ENCODE results near the gene ECHS1.
"Not testable (repeated sequence)": the region's sequence is repeated elsewhere in the genome, so short reads cannot be mapped to it uniquely, and the experiment has no call there.

ECHS1 gene

DNA sequence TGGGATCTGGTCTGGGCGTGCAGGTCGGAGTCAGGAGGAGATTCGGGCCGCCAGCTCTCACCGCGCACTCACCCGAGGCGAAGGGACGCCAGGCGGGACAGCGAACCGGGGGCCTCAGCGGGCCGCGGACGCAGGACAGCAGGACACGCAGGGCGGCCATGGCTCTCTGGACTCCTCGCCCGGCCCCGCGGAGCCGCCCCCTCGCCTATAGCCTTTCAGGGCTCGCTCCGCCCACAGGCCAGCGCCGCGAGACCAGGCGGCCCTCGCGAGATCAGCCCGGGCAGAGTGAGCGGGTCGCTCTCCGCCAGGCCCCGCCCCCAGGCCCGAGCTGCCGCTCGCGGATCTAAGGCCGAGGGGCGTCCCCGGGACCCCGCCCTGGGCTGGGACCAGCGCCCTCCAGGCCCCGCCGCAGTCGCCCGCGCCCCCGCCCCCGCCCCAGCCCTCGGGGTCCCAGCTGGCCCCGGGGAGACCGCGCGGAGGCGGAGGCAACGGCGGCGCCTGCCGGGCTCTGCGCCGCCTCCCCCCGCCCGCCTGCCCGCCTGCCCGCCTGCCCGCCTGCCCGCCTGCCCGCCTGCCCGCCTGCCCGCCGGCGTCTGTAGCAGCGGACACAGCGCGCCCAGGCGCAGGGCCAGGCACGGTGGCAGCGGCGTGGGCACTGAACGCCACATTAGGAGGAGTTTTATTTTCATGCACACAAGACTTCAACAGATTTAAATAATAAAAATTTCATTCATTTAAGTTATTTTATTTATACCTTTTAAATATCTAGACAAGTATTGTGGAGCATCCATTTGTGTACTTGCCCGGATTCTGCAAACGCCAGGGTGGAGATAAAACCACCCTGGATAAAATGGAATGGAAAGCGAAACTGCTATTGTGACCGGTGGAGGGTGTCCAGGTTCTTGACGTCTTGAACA lies at the start of gene ECHS1:
ECHS1 (minus strand) TSS at position 181 of the 917 bp plus-strand sequence; CDS start at position 160, 21 bp downstream.
- no peaks in the 10 kb centered on the region for H3K27me3 Mint-ChIP-seq
- no peaks in the 10 kb centered on the region for H3K9me3 Mint-ChIP-seq
- peak within 1 kb of the TSS; percentile 59 for H3K27ac Mint-ChIP-seq
- no peaks in the 10 kb centered on the region for H3K36me3 Mint-ChIP-seq
- peak within 1 kb of the TSS; percentile 84 for H3K4me3 Mint-ChIP-seq
- peaks cover 18% of the 10 kb centered on the region for H3K4me1 Mint-ChIP-seq

DNA sequence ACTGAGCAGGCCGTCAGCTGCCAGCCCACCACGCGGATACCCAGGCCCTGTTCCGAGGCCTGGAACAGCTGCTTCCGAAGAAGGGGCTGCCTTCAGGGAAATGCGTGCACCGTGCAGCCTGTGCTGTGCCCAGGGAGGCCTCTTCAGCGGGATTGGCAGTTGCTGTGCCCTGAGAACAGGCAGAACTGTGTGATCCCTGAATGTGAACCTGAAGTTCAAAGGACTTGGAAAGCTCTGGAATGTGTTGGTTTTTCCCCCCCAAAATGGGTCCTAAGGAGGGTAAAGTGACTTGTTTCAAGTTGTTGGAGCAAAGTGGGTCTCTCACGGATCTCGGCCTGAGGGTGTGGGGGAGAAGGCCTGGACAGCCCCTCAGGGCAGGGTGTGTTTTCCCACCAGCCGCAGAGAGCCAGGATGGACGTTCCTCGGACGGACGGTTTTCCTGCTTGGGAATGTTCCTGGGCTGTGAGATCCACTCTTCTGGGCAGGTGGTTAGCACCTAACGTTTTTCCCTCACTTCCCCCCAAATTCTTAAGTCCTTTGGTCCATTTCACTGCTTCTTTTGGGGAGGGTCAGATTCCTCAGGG lies 49.2 kb upstream of the ECHS1 start:
- Mint-ChIP-seq H3K27ac (peak overlapping the region; percentile 23), H3K36me3 (peaks cover 2% of the 10 kb centered on the region), H3K4me3 (no peak overlapping the region), H3K9me3 (no peaks in the 10 kb centered on the region), H3K4me1 (no peaks in the 10 kb centered on the region), H3K27me3 (no peaks in the 10 kb centered on the region)

GRCh38 chr10:133421336-133422222 lies 48.4 kb upstream of the ECHS1 start:
- no peaks in the 10 kb centered on the region for H3K9me3 Mint-ChIP-seq
- H3K4me1 Mint-ChIP-seq = no peaks in the 10 kb centered on the region
- no peak overlapping the region for H3K27ac Mint-ChIP-seq
- peaks cover 2% of the 10 kb centered on the region for H3K36me3 Mint-ChIP-seq
- H3K4me3 Mint-ChIP-seq = no peak overlapping the region
- no peaks in the 10 kb centered on the region for H3K27me3 Mint-ChIP-seq

GRCh38 chr10:133420579-133420978 lies 47.4 kb upstream of the ECHS1 start:
- Mint-ChIP-seq H3K27ac (no peak overlapping the region), H3K4me1 (no peaks in the 10 kb centered on the region), H3K4me3 (no peak overlapping the region), H3K36me3 (peaks cover 6% of the 10 kb centered on the region), H3K27me3 (no peaks in the 10 kb centered on the region), H3K9me3 (no peaks in the 10 kb centered on the region)

GRCh38 chr10:133420028-133420427 lies 46.9 kb upstream of the ECHS1 start:
- Mint-ChIP-seq H3K36me3 (peaks cover 11% of the 10 kb centered on the region), H3K27me3 (no peaks in the 10 kb centered on the region), H3K4me1 (no peaks in the 10 kb centered on the region), H3K27ac (no peak overlapping the region), H3K4me3 (no peak overlapping the region), H3K9me3 (no peaks in the 10 kb centered on the region)

DNA sequence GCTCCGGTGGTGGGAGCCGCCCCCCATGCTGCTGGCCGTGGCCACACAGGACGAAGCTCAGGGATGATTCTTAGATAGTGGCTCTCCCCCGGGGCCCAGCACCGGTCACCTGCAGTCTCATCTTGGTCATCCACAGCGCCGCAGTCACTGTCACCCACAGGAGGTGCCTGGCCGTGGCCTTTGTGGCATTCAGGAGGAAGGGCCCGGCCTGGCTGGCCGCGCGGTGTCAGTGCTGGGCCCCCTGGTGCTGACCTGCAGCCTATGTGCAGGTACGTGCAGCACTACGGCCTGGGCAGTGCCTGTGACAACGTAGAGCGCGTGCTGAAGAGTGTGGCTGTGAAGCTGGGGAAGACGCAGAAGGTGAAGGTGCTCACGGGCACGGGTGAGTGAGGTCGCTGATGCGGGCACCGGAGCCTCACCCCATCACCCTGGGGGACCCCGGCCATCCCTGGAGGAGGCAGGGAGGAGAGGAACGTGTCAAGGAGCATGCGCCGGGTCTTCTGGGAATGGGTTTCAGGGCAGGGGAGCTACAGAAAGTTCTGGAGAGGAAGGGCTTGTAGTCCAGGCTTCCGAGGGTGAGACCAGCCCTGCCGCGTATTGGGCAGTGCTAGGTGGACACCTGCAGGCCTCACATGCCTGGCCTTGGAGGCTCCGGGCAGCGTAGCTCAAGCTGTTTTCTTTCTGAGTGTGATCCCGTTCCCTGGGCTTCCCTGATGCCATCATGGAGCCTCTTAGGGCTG lies 46.2 kb upstream of the ECHS1 start:
- Mint-ChIP-seq H3K4me3 (no peak overlapping the region), H3K9me3 (no peaks in the 10 kb centered on the region), H3K36me3 (peaks cover 11% of the 10 kb centered on the region), H3K4me1 (no peaks in the 10 kb centered on the region), H3K27me3 (no peaks in the 10 kb centered on the region), H3K27ac (no peak overlapping the region)

DNA sequence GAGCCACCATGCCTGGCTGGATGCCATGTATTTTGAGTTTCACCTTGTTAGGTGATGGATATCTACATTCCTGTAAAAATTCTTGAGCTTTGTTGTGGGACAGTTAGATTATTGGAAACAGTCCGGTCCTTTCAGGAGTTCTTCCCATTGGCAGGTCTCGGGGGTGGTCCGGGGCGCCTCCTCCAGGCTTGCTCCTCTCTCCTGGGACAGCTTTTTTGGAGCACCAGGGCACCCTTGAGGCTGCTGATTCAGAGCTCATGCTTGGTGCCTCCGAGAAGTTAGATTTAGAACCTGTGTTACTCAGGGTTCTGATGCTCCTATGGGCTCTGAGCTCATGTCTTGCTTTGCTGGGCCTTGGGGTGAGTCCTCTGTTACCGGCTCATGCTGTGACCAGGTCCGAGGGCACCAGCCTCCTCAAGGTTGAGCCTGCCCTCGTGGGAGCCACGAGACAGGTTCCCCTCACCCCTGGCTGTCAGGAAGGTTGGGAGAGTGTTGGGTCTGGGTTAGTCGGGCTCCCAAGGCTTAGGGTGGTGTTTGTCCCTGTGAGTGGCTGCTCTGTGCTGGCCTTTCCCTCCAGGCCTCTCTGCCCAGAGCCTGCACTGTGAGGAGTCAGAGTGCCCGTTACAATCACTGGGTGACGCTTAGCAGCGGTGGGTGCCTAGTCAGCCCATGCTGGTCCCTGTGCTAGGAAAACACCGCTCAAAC lies 45.3 kb upstream of the ECHS1 start:
- H3K27ac Mint-ChIP-seq = no peak overlapping the region
- H3K9me3 Mint-ChIP-seq = peaks cover 3% of the 10 kb centered on the region
- H3K4me3 Mint-ChIP-seq = no peak overlapping the region
- peaks cover 13% of the 10 kb centered on the region for H3K36me3 Mint-ChIP-seq
- H3K27me3 Mint-ChIP-seq = no peaks in the 10 kb centered on the region
- H3K4me1 Mint-ChIP-seq = no peaks in the 10 kb centered on the region

- Mint-ChIP-seq H3K36me3 (peaks cover 36% of the 10 kb centered on the region), H3K9me3 (peaks cover 21% of the 10 kb centered on the region), H3K4me1 (peaks cover 4% of the 10 kb centered on the region), H3K4me3 (no peak overlapping the region), H3K27me3 (no peaks in the 10 kb centered on the region), H3K27ac (no peak overlapping the region)
These were observed 42.6 kb upstream of the ECHS1 start for GRCh38 chr10:133415752-133416151.

DNA sequence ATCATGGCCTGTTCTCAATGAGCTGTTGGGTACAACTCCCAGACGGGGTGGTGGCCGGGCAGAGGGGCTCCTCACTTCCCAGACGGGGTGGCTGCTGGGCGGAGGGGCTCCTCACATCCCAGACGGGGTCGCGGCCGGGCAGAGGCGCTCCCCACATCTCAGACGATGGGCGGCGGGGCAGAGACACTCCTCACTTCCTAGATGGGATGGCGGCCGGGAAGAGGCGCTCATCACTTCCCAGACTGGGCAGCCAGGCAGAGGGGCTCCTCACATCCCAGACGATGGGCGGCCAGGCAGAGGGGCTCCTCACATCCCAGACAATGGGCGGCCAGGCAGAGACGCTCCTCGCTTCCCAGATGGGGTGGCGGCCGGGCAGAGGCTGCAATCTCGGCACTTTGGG lies 41.2 kb upstream of the ECHS1 start:
- not testable (repeated sequence) for H3K27me3 Mint-ChIP-seq, H3K27ac Mint-ChIP-seq, H3K4me3 Mint-ChIP-seq, H3K4me1 Mint-ChIP-seq
- peaks cover 46% of the 10 kb centered on the region for H3K36me3 Mint-ChIP-seq
- H3K9me3 Mint-ChIP-seq = peaks cover 22% of the 10 kb centered on the region

DNA sequence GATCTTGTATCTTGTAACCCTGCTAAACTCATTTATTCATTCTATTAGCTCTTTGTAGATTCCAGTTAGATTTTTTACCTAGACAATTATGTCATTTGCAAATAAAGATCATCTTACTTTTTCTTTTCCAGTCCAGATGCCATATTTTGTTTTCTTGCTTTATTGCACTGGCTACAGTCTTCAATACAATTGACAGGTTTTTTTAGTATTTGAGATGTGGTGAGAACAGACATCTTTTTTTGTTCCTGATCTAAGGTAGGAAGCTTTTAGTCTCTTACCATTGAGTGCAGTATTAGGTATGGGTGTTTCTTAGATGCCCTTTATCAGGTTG lies 39.2 kb upstream of the ECHS1 start:
- peaks cover 22% of the 10 kb centered on the region for H3K9me3 Mint-ChIP-seq
- peaks cover 27% of the 10 kb centered on the region for H3K4me1 Mint-ChIP-seq
- H3K27ac Mint-ChIP-seq = no peak overlapping the region

DNA sequence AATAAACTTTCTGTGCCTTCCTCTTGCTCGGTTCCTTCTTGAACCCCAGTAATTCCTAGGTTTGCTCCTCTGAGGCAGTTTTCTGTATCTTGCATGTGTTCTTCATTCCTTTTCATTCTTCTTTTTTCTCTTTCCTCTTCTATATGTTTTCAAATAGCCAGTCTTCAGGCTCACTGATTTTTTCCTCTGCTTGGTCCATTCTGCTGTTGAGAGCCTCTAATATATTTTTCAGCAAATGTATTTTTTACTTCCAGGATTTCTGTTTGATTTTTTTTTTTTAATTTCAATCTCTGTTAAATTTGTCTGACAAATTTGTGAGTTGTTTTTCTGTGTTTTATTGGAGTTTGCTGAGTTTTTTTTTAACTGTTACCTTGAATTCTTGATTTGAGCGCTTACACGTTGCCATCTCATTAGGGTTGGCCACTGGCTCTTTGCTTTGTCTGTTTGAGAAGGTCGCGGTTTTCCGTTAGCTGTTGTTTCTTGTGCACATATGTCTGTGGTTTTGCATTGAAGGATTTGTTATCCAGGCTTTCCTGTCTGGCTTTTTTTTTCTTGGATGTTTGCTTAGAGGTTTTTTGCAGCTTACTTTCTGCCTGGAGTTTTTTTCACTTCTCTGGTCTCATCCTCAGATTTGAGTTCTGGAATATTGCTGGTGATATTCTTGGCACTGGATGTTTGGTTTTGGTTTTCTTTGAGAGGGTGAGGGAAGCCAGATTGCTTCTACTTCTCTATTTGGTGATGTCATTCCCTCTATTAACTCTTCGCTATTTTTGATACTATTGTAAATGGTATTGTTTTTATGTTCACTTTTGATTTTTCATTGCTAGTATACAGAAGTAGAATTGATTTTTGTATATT lies 38.6 kb upstream of the ECHS1 start:
- Mint-ChIP-seq H3K27me3 (no peaks in the 10 kb centered on the region), H3K27ac (no peak overlapping the region), H3K4me3 (no peak overlapping the region), H3K4me1 (peaks cover 31% of the 10 kb centered on the region), H3K9me3 (peaks cover 22% of the 10 kb centered on the region), H3K36me3 (peaks cover 65% of the 10 kb centered on the region)

More for the DNA sequence above, 39.2 kb upstream of the ECHS1 start:
- Mint-ChIP-seq H3K4me3 (no peak overlapping the region), H3K27me3 (no peaks in the 10 kb centered on the region), H3K36me3 (peaks cover 62% of the 10 kb centered on the region)

- peak overlapping the region; percentile 4 for H3K27ac Mint-ChIP-seq
- peaks cover 54% of the 10 kb centered on the region for H3K4me1 Mint-ChIP-seq
- peaks cover 49% of the 10 kb centered on the region for H3K36me3 Mint-ChIP-seq
- peaks cover 3% of the 10 kb centered on the region for H3K9me3 Mint-ChIP-seq
- H3K4me3 Mint-ChIP-seq = no peak overlapping the region
- H3K27me3 Mint-ChIP-seq = no peaks in the 10 kb centered on the region
These were observed 32.8 kb upstream of the ECHS1 start for GRCh38 chr10:133405844-133406527.

- no peaks in the 10 kb centered on the region for H3K27me3 Mint-ChIP-seq
- H3K36me3 Mint-ChIP-seq = peaks cover 43% of the 10 kb centered on the region
- H3K9me3 Mint-ChIP-seq = no peaks in the 10 kb centered on the region
- peaks cover 58% of the 10 kb centered on the region for H3K4me1 Mint-ChIP-seq
- no peak overlapping the region for H3K4me3 Mint-ChIP-seq
- no peak overlapping the region for H3K27ac Mint-ChIP-seq
These were observed 32.1 kb upstream of the ECHS1 start for GRCh38 chr10:133405272-133405671.
